Measurements from ENCODE around the gene ADAT3. TPM values are rescaled to one million over a fixed set of nuclear protein-coding genes. Genes with fewer than 3 reads are reported as not detected.
A peak's percentile ranks its signal among the peaks of the same experiment; 100 is the strongest.

ADAT3 gene
- total RNA-seq, 1 donor from 2014 or later: 6.3 TPM

GRCh38 chr19:1944088-1944915, 39.1 kb downstream of the ADAT3 start:
- no peak overlapping the region for H3K27ac ChIP-seq
- DNase-seq (no peak), ATAC-seq (no peak)
- no peak for TF ChIP-seq CTCF (IDR thresholded peaks at IDR 0.05)
- no peak overlapping the region for H3K4me3 ChIP-seq
- H3K4me1 ChIP-seq: peaks cover 35% of the 10 kb centered on the region
- no peaks in the 10 kb centered on the region for H3K9me3 ChIP-seq
- intact Hi-C loops (cut with DNase I): no loop called here
- no peaks in the 10 kb centered on the region for H3K36me3 ChIP-seq
- no peaks in the 10 kb centered on the region for H3K27me3 ChIP-seq

- Histone ChIP-seq H3K27me3 (no peaks in the 10 kb centered on the region), H3K9me3 (no peaks in the 10 kb centered on the region), H3K27ac (no peak overlapping the region), H3K4me3 (no peak overlapping the region), H3K4me1 (peaks cover 28% of the 10 kb centered on the region), H3K36me3 (no peaks in the 10 kb centered on the region)
- no peak for TF ChIP-seq CTCF (IDR thresholded peaks at IDR 0.05)
- ATAC-seq: no peak
- peak; percentile 62 for DNase-seq
- intact Hi-C loops (cut with DNase I): no loop called here
These were observed 39.8 kb downstream of the ADAT3 start for GRCh38 chr19:1944916-1945561.

- intact Hi-C loops (cut with DNase I): no loop called here
- Histone ChIP-seq H3K27me3 (no peaks in the 10 kb centered on the region), H3K36me3 (peaks cover 5% of the 10 kb centered on the region), H3K9me3 (no peaks in the 10 kb centered on the region), H3K4me1 (peaks cover 26% of the 10 kb centered on the region), H3K27ac (no peak overlapping the region), H3K4me3 (no peak overlapping the region)
- ATAC-seq (peak; percentile 21), DNase-seq (peak; percentile 72)
- peak; percentile 56 for TF ChIP-seq CTCF (IDR thresholded peaks at IDR 0.05)
These were observed 40.7 kb downstream of the ADAT3 start for GRCh38 chr19:1945899-1946298.

GRCh38 chr19:1947651-1948209, 42.5 kb downstream of the ADAT3 start:
- no peaks in the 10 kb centered on the region for H3K27me3 ChIP-seq
- no peak for TF ChIP-seq CTCF (IDR thresholded peaks at IDR 0.05)
- H3K27ac ChIP-seq: no peak overlapping the region
- peaks cover 8% of the 10 kb centered on the region for H3K36me3 ChIP-seq
- ATAC-seq (no peak), DNase-seq (peak; percentile 67)
- intact Hi-C loops (cut with DNase I): no loop called here
- H3K9me3 ChIP-seq: no peaks in the 10 kb centered on the region
- peaks cover 23% of the 10 kb centered on the region for H3K4me1 ChIP-seq
- H3K4me3 ChIP-seq: no peak overlapping the region

GRCh38 chr19:1949304-1950101, 44.3 kb downstream of the ADAT3 start:
- Histone ChIP-seq H3K4me3 (no peak overlapping the region), H3K4me1 (peaks cover 5% of the 10 kb centered on the region), H3K9me3 (no peaks in the 10 kb centered on the region), H3K36me3 (peaks cover 10% of the 10 kb centered on the region), H3K27me3 (no peaks in the 10 kb centered on the region), H3K27ac (no peak overlapping the region)
- no peak for ATAC-seq
- no peak for DNase-seq
- intact Hi-C loops (cut with DNase I): no loop called here
- no peak for TF ChIP-seq CTCF (IDR thresholded peaks at IDR 0.05)

Data from upper lobe of right lung (tissue), 1 donor.